HCT116 (cell line): ENCODE results near the gene POLN. TPM values are rescaled to one million over a fixed set of nuclear protein-coding genes. Genes with fewer than 3 reads are reported as not detected.

Experiments used
- ATAC-seq: fragments of 200-7000 bp; cut with Tn5 transposase; 2 replicates; pipeline ENCODE4 v1.9.1; 2020; ENCODE audit warnings: mild to moderate bottlenecking, moderate library complexity
- BruUV-seq: library from RNA; stranded (reverse); fragments of 400-500 nt; replicated peaks from 2 replicates; lab custom pipeline; 2021; lab: Mats Ljungman, UMichigan
- CTCF ChIA-PET: fragments of 300-600 bp; sonication (Branson Sonifier 250); formaldehyde crosslinking; loops from one replicate; lab custom pipeline; 2021; ENCODE audit warnings: antibody characterized with exemption; lab: Charles Lee
- POLR2A ChIA-PET: fragments of 300-600, 350-600 bp; sonication (Branson Sonifier 250); formaldehyde crosslinking; loops from one replicate; lab custom pipeline; 2021; ENCODE audit warnings: antibody characterized with exemption; lab: Charles Lee
- RAD21 ChIA-PET, 2 experiments: fragments of 300-600 bp; sonication (Branson Sonifier 250); formaldehyde crosslinking; loops; one replicate each; lab custom pipeline; 2023; ENCODE audit warnings: low total read pairs in 2 of 2; ENCODE audit not compliant: uncharacterized antibody in 2 of 2, unreplicated experiment in 2 of 2, low non-redundant PET in 1 of 2; lab: Charles Lee
- DNase-seq: peaks from one replicate; pipeline ENCODE4 v3.0.0-alpha.2; 2010; ENCODE audit warnings: low read depth, low spot score
- H2AFZ ChIP-seq: fragments of 200-600 bp; shearing (Covaris generic), sonication (generic); 2 replicates; pipeline ENCODE4 v1.6.1; 2017; ENCODE audit warnings: low read depth, mixed run types, mixed read lengths, antibody characterized with exemption, low read length; ENCODE audit not compliant: poor library complexity, severe bottlenecking
- H3K27ac ChIP-seq: 2 replicates; pipeline ENCODE4 v1.5.1; 2012; ENCODE audit warnings: low read depth, low read length
- H3K27me3 ChIP-seq: fragments of 200-600 bp; sonication (generic); 2 replicates; pipeline ENCODE4 v1.6.1; 2016; ENCODE audit warnings: mixed run types, low read length, mixed read lengths; ENCODE audit not compliant: insufficient read depth
- H3K36me3 ChIP-seq, 2 experiments: fragments of 200-500 bp in 1 of 2; fragments of 200-600 bp in 1 of 2; sonication (Bioruptor generic) in 1 of 2; sonication (generic) in 1 of 2; 2 replicates each; pipeline versions ENCODE4 v1.5.1 to v1.6.1; 2014 to 2016; ENCODE audit warnings: low read length in 2 of 2, inconsistent platforms in 1 of 2, mixed read lengths in 1 of 2, mixed run types in 1 of 2; ENCODE audit not compliant: insufficient read depth in 2 of 2, control insufficient read depth in 1 of 2
- H3K4me1 ChIP-seq, 2 experiments: fragments of 200-600 bp in 1 of 2; sonication (generic) in 1 of 2; 2 replicates each; pipeline versions ENCODE4 v1.5.1 to v1.6.1; 2012 to 2017; ENCODE audit warnings: low read length in 2 of 2, inconsistent platforms in 1 of 2, mild to moderate bottlenecking in 1 of 2, mixed read lengths in 1 of 2, mixed run types in 1 of 2, moderate library complexity in 1 of 2; ENCODE audit not compliant: insufficient read depth in 2 of 2, control insufficient read depth in 1 of 2
- H3K4me2 ChIP-seq: fragments of 200-600 bp; sonication (generic); 2 replicates; pipeline ENCODE4 v1.6.1; 2017; ENCODE audit warnings: mixed run types, low read length, mixed read lengths
- H3K4me3 ChIP-seq, 2 experiments: fragments of 200-600 bp in 1 of 2; sonication (generic) in 1 of 2; replicated peaks in 1 of 2; 2 replicates each; pipeline ENCODE4 v1.5.1; 2011 to 2016; ENCODE audit warnings: low read length in 2 of 2, control low read depth in 1 of 2, low read depth in 1 of 2, mild to moderate bottlenecking in 1 of 2, mixed read lengths in 1 of 2, mixed run types in 1 of 2
- H3K79me2 ChIP-seq: fragments of 200-600 bp; sonication (generic); 2 replicates; pipeline ENCODE4 v1.6.1; 2017; ENCODE audit warnings: mild to moderate bottlenecking, mixed run types, low read length, moderate library complexity, mixed read lengths; ENCODE audit not compliant: insufficient read depth
- H3K9ac ChIP-seq: fragments of 200-600 bp; sonication (generic); 2 replicates; pipeline ENCODE4 v1.6.1; 2016; ENCODE audit warnings: low read length, mixed read lengths
- H3K9me2 ChIP-seq: fragments of 200-600 bp; sonication (generic), shearing (Covaris generic); 2 replicates; pipeline ENCODE4 v1.6.1; 2017; ENCODE audit warnings: mixed run types, mild to moderate bottlenecking, moderate library complexity; ENCODE audit not compliant: insufficient read depth
- H3K9me3 ChIP-seq, 2 experiments: fragments of 200-500 bp in 1 of 2; fragments of 200-600 bp in 1 of 2; sonication (Bioruptor generic) in 1 of 2; sonication (generic) in 1 of 2; 2 replicates each; pipeline ENCODE4 v1.6.1; 2014 to 2017; ENCODE audit warnings: low read length in 2 of 2, mixed read lengths in 2 of 2, inconsistent platforms in 1 of 2, low read depth in 1 of 2, mild to moderate bottlenecking in 1 of 2, mixed run types in 1 of 2, moderate library complexity in 1 of 2; ENCODE audit not compliant: control insufficient read depth in 1 of 2, insufficient read depth in 1 of 2
- H4K20me1 ChIP-seq: fragments of 200-600 bp; sonication (generic), shearing (Covaris generic); 2 replicates; pipeline ENCODE4 v1.6.1; 2017; ENCODE audit warnings: mixed run types, mild to moderate bottlenecking, moderate library complexity; ENCODE audit not compliant: insufficient read depth
- CEBPB ChIP-seq: IDR thresholded peaks from 2 replicates; pipeline ENCODE4 v1.6.1; 2012; ENCODE audit warnings: low read depth
- EZH2phosphoT487 ChIP-seq: fragments of 200-600 bp; IDR thresholded peaks from 2 replicates; pipeline ENCODE4 v1.6.1; 2018; ENCODE audit warnings: antibody characterized with exemption, borderline replicate concordance
- JUND ChIP-seq: IDR thresholded peaks from 2 replicates; pipeline ENCODE4 v1.6.1; 2012
- RAD21 ChIP-seq: IDR thresholded peaks from 2 replicates; pipeline ENCODE4 v1.6.1; 2012; ENCODE audit warnings: low read depth, mild to moderate bottlenecking
- REST ChIP-seq: IDR thresholded peaks from 2 replicates; pipeline ENCODE4 v1.6.1; 2012; ENCODE audit warnings: low read depth
- SP1 ChIP-seq: IDR thresholded peaks from 2 replicates; pipeline ENCODE4 v1.6.1; 2012; ENCODE audit warnings: low read depth
- ZBTB33 ChIP-seq: IDR thresholded peaks from 2 replicates; pipeline ENCODE4 v1.6.1; 2011; ENCODE audit warnings: mild to moderate bottlenecking, low read length, moderate library complexity; ENCODE audit not compliant: insufficient replicate concordance; ENCODE audit errors: extremely low read depth
- intact Hi-C: fragments of 100-400 bp; cut with micrococcal nuclease; formaldehyde crosslinking; loops from 2 replicates; pipeline ENCODE4 v1.10.0; 2022
- total RNA-seq: library from RNA; stranded (reverse); gene quantifications from one replicate; pipeline ENCODE4 v1.2.1, GENCODE V29; 2021; ENCODE audit not compliant: unreplicated experiment

The POLN gene
- total RNA-seq, 1 experiment from 2014 or later = 3.1 TPM

DNA sequence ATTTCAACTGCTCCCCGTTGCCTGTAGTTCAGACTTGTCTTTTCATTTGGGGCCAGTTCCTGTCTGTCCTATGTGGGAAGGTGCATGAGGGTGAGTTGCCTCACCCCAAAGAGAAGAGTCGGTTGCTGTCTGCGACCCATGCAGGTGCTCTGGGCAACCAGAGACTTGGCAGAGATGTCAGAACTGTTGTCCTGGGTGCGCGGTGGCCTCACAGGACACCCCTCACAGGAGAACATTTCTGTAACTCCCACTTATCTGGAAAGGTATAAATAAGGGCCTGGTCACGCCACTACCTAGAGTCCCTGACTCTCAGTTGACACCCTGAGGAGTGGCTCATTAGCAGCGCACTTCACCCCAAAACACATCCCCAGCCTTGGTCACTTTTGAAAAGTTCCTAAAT, 192.5 kb downstream of the POLN start:
- CTCF ChIA-PET = no interaction called here
- DNase-seq (no peak), ATAC-seq (no peak)
- H3K4me1 ChIP-seq = peaks cover 5 to 24% of the 10 kb centered on the region in 2 experiments; a peak in 3 of 4 replicates
- H3K4me2 ChIP-seq = no peak overlapping the region
- H2AFZ ChIP-seq = no peak overlapping the region
- H3K9me2 ChIP-seq = no peaks in the 10 kb centered on the region
- no peak overlapping the region for H3K27ac ChIP-seq
- BruUV-seq = no TSS peak
- RAD21 ChIA-PET = no interaction called here
- intact Hi-C loops = no loop called here
- no peaks in the 10 kb centered on the region for H3K27me3 ChIP-seq
- no peak overlapping the region for H3K4me3 ChIP-seq
- TF ChIP-seq CEBPB (no peak), SP1 (no peak), JUND (no peak), RAD21 (no peak), EZH2phosphoT487 (no peak), ZBTB33 (no peak), REST (no peak)
- peaks cover 0 to under 1% of the 10 kb centered on the region in 2 experiments; a peak in 2 of 4 replicates for H3K36me3 ChIP-seq
- H3K9me3 ChIP-seq = no peaks in the 10 kb centered on the region; a peak in 1 of 4 replicates
- POLR2A ChIA-PET = no interaction called here
- no peaks in the 10 kb centered on the region for H3K79me2 ChIP-seq
- H4K20me1 ChIP-seq = no peaks in the 10 kb centered on the region
- H3K9ac ChIP-seq = no peak overlapping the region
